ENCODE measurements around the gene CD3G. TPM values are rescaled to one million over a fixed set of nuclear protein-coding genes. Genes with fewer than 3 reads are reported as not detected.

Gene CD3G
- total RNA-seq, 6 donors from 2014 or later = 1.00 to 5.5 (median 1.9) TPM; not detected in 1

DNA sequence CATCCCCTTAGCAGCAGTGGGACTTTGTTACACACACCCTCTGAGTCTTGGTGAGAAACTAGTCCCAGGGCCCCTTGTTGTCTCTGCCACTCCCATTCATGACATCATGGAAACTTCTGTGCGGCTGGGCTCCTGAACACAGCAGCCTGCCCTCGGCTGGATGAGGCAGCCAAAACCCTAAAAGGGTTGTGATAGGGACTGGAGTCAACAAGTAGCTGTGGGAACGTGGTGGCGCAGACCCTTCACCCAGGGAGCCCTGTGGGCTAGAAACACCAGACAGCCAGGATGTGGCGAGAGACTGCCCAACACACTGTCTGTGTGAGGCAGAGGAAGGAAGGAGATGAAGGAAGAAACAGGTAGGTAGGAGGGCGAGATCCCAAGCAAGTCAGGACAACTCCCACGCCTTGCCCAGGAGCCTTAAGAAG lies 5.5 kb upstream of the CD3G start:
- Histone ChIP-seq H3K27ac (peak overlapping the region in 2 of 4 donors; percentile 44 to 48), H3K27me3 (no peaks in the 10 kb centered on the region), H3K4me1 (no peaks in the 10 kb centered on the region), H3K36me3 (no peaks in the 10 kb centered on the region), H3K4me3 (no peak overlapping the region), H3K9me3 (no peaks in the 10 kb centered on the region)
- TF ChIP-seq EP300 (IDR thresholded peaks at IDR 0.05) (no peak), POLR2AphosphoS5 (IDR thresholded peaks at IDR 0.05) (peak in 1 of 2 donors; percentile 38), POLR2A (IDR thresholded peaks at IDR 0.05) (peak in 1 of 4 donors; percentile 33)
- TF ChIP-seq, protein P1, sequence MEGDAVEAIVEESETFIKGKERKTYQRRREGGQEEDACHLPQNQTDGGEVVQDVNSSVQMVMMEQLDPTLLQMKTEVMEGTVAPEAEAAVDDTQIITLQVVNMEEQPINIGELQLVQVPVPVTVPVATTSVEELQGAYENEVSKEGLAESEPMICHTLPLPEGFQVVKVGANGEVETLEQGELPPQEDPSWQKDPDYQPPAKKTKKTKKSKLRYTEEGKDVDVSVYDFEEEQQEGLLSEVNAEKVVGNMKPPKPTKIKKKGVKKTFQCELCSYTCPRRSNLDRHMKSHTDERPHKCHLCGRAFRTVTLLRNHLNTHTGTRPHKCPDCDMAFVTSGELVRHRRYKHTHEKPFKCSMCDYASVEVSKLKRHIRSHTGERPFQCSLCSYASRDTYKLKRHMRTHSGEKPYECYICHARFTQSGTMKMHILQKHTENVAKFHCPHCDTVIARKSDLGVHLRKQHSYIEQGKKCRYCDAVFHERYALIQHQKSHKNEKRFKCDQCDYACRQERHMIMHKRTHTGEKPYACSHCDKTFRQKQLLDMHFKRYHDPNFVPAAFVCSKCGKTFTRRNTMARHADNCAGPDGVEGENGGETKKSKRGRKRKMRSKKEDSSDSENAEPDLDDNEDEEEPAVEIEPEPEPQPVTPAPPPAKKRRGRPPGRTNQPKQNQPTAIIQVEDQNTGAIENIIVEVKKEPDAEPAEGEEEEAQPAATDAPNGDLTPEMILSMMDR (IDR thresholded peaks at IDR 0.05) = no peak
- peak in 1 of 2 donors; percentile 61 for ATAC-seq (ENCODE audit: low FRiP score in 2 of 2)
- WGBS, 2 donors = 68 to 72% methylated on average over 7 of the region's 7 CpGs
- peak in 1 of 2 donors; percentile 63 for DNase-seq

DNA sequence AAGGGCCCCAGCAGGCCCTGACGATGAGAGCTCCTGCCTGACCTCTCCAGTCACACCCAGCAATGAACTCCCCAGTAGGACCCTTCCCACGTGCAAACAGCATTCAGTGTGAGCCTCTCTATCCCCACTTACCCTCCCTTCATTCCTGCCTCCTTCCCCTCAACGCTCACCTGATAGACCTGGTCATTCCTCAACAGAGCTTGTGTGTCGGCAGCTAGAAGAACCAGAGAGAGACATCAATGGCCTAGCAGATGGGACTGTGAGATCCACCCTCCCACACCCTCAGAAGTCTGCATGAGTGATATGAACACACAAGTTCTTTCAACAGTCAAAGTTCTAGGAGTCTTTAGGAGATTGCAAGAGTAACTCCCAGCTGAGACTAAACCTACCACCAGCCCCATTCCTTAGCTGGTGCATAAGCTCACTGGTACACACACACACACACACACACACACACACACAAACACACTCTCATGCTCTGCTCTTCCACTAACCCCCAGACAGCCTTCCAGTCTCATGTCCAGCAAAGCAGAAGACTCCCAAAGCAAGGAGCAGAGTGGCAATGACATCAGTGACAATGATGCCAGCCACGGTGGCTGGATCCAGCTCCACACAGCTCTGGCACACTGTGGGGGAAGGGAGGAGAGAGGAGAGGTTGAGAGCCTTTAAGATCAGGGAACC lies 4.7 kb upstream of the CD3G start:
- H3K27ac ChIP-seq = peak overlapping the region in 2 of 4 donors; percentile 44 to 48
- no peak for DNase-seq
- no peaks in the 10 kb centered on the region for H3K27me3 ChIP-seq
- no peak overlapping the region for H3K4me3 ChIP-seq
- H3K36me3 ChIP-seq = no peaks in the 10 kb centered on the region
- H3K9me3 ChIP-seq = no peaks in the 10 kb centered on the region
- TF ChIP-seq POLR2A (IDR thresholded peaks at IDR 0.05) = no peak
- no peak for TF ChIP-seq EP300 (IDR thresholded peaks at IDR 0.05)
- TF ChIP-seq, protein P1 (IDR thresholded peaks at IDR 0.05) = no peak
- TF ChIP-seq POLR2AphosphoS5 (IDR thresholded peaks at IDR 0.05) = no peak
- ATAC-seq (ENCODE audit: low FRiP score in 2 of 2) = no peak
- 78% methylated on average over 5 of the region's 5 CpGs for WGBS, 2 donors
- no peaks in the 10 kb centered on the region for H3K4me1 ChIP-seq

DNA sequence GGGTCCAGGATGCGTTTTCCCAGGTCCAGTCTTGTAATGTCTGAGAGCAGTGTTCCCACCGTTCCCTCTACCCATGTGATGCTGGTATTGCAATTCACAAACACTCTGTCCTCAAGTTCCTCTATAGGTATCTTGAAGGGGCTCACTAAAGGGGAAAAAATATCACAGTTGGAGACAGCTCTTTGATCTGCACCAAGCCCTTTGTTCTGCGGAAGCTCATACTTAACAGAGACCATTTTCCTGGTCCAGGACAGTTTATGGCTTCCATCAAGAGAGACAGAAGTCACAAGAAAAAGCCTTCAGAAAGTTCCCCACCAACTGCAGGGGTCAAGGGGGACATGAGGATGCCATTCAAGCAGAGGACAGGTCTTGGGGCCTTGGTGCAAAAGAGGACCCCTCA lies 3.7 kb upstream of the CD3G start:
- no peak for DNase-seq
- TF ChIP-seq POLR2AphosphoS5 (IDR thresholded peaks at IDR 0.05) = no peak
- TF ChIP-seq, protein P1 (IDR thresholded peaks at IDR 0.05) = no peak
- no peak for ATAC-seq (ENCODE audit: low FRiP score in 2 of 2)
- 77 to 94% methylated on average over 3 of the region's 3 CpGs for WGBS, 2 donors
- Histone ChIP-seq H3K4me1 (no peaks in the 10 kb centered on the region), H3K36me3 (no peaks in the 10 kb centered on the region), H3K27ac (no peak overlapping the region), H3K27me3 (no peaks in the 10 kb centered on the region), H3K4me3 (peak overlapping the region in 1 of 4 donors; percentile 0), H3K9me3 (no peaks in the 10 kb centered on the region)

DNA sequence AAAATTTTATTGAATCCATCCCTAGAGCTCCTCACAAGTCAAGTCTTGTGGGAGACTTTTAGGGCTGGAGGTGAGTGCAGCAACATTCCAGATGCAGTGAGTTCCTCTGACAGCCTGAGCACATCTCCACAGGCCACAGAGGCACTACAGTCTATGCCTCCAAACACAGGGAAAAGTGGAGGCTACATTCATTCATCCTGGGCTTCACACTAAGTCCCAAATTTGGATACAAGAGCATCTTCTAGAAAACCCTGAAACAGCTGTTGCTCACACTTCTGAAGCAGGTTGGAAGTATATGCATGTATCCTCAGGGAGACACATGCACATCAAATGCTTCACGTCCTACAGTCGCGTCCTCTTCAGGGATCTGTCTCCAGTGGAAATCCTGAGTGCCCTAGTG lies 2.9 kb upstream of the CD3G start:
- Histone ChIP-seq H3K36me3 (no peaks in the 10 kb centered on the region), H3K27ac (no peak overlapping the region), H3K9me3 (no peaks in the 10 kb centered on the region), H3K27me3 (no peaks in the 10 kb centered on the region), H3K4me1 (no peaks in the 10 kb centered on the region), H3K4me3 (peak overlapping the region in 2 of 4 donors; percentile 30 to 31)
- TF ChIP-seq, protein P1 (IDR thresholded peaks at IDR 0.05) = no peak
- no peak for TF ChIP-seq POLR2A (IDR thresholded peaks at IDR 0.05)
- TF ChIP-seq EP300 (IDR thresholded peaks at IDR 0.05) = no peak
- no peak for TF ChIP-seq POLR2AphosphoS5 (IDR thresholded peaks at IDR 0.05)
- no peak for ATAC-seq (ENCODE audit: low FRiP score in 2 of 2)
- no peak for DNase-seq
- 77 to 96% methylated on average over 3 of the region's 3 CpGs for WGBS, 2 donors

Measured in upper lobe of left lung (tissue), 6 donors.